SK-N-MC (cell line): ENCODE results near the gene FDPS.
"Not testable (repeated sequence)": the region's sequence is repeated elsewhere in the genome, so short reads cannot be mapped to it uniquely, and the experiment has no call there.

Experiments
- DNase-seq: peaks from one replicate; pipeline ENCODE4 v3.0.0-alpha.2; 2011; ENCODE audit warnings: low read depth, low spot score
- H3K27ac ChIP-seq: fragments of 200-600 bp; sonication (generic); 2 replicates; pipeline ENCODE4 v1.5.1; 2016; ENCODE audit warnings: mixed run types
- H3K36me3 ChIP-seq: fragments of 200-600 bp; sonication (generic); 2 replicates; pipeline ENCODE4 v1.6.1; 2017; ENCODE audit warnings: antibody characterized with exemption, low read length, mixed read lengths; ENCODE audit not compliant: insufficient read depth
- H3K4me3 ChIP-seq: fragments of 200-600 bp; sonication (generic); 2 replicates; pipeline ENCODE4 v1.5.1; 2016
- H3K9ac ChIP-seq: fragments of 200-600 bp; sonication (generic); 2 replicates; pipeline ENCODE4 v1.8.0; 2017; ENCODE audit warnings: mixed run types, mixed read lengths; ENCODE audit not compliant: insufficient read length
- H3K9me3 ChIP-seq: fragments of 200-600 bp; sonication (generic); 2 replicates; pipeline ENCODE4 v1.6.1; 2017; ENCODE audit warnings: low read depth, mild to moderate bottlenecking, antibody characterized with exemption, low read length, moderate library complexity, mixed read lengths
- EZH2 ChIP-seq: fragments of 200-600 bp; sonication (generic); IDR thresholded peaks from one replicate; pipeline ENCODE4 v1.6.1; 2017; ENCODE audit warnings: antibody characterized with exemption
- FOXP2 ChIP-seq: optimal IDR thresholded peaks from 2 replicates; pipeline ENCODE3; 2011; ENCODE audit warnings: mild to moderate bottlenecking, moderate library complexity; ENCODE audit not compliant: insufficient read depth; ENCODE audit errors: extremely low read length, control extremely low read depth
- POLR2AphosphoS5 ChIP-seq: IDR thresholded peaks from 2 replicates; pipeline ENCODE4 v1.6.1; 2012; ENCODE audit warnings: mild to moderate bottlenecking, low read depth, low read length, borderline replicate concordance

FDPS gene

DNA sequence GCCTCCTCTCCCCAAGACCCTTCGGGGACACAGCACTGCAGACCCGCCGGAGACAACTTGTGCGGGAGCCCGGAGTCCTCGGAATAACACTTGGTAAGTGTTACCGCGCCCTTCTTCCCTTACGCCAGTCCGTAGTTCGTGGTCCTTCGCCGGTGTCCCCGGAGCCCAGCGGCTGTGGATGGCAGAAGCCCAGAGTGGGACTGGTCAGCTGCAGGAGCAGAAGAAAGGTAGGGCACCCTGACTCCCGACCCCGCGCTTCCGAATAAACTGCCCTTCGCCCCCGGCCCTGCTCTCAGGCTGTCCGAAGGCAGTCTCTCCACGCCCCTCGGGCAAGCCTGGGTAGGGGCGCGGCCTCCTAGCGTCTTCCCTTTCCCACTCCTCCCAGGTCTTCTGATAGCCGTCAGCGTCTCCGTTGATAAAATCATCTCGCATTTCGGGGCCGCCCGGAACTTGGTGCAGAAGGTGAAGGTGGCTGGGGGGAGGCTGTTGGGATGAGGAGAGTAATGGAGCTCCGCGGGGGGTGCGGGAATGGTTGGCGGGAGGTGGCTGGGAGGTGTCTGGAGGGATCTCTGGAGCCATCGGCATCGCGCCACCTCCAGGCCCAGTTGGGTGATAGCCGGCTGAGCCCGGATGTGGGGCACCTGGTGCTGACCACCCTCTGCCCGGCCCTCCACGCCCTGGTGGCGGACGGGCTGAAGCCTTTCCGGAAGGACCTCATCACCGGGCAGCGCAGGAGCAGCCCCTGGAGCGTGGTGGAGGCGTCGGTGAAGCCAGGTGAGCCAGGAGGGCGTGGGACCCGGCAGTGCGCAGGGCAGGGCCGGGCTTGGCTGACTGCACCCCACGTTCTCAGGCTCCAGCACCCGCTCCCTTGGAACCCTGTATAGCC, 16.3 kb downstream of the FDPS start:
- peaks cover 3% of the 10 kb centered on the region; the same call in 1 of the 2 replicates for H3K36me3 ChIP-seq
- DNase-seq = no peak
- no peak overlapping the region for H3K27ac ChIP-seq
- peak overlapping the region; percentile 82 for H3K9ac ChIP-seq
- peak overlapping the region; percentile 84 for H3K4me3 ChIP-seq
- no peaks in the 10 kb centered on the region for H3K9me3 ChIP-seq
- TF ChIP-seq FOXP2 (no peak), POLR2AphosphoS5 (no peak), EZH2 (no peak)

DNA sequence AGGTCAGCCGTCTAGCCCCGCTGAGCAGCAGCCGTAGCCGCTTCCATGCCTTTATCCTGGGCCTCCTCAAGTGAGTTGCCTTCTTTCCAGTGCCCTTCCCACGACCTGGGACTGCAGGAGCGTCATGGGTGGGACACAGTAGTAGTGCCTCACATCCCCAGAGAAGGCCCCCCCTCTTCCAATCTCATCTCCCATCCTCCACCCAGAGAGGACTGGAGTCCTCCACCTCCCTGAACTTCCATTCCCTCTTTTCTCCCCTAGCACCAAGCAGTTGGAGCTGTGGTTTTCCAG, 16.9 kb downstream of the FDPS start:
- TF ChIP-seq POLR2AphosphoS5 = no peak
- no peak for TF ChIP-seq FOXP2
- no peak for TF ChIP-seq EZH2
- H3K4me3 ChIP-seq = peak overlapping the region; percentile 84; the same call in 1 of the 2 replicates
- DNase-seq = no peak
- H3K27ac ChIP-seq = no peak overlapping the region
- no peak overlapping the region for H3K9ac ChIP-seq
- H3K36me3 ChIP-seq = peaks cover 9% of the 10 kb centered on the region
- no peaks in the 10 kb centered on the region for H3K9me3 ChIP-seq

GRCh38 chr1:155326020-155326526, 17.4 kb downstream of the FDPS start:
- Histone ChIP-seq H3K9ac (no peak overlapping the region), H3K27ac (no peak overlapping the region), H3K36me3 (peaks cover 14% of the 10 kb centered on the region), H3K9me3 (no peaks in the 10 kb centered on the region), H3K4me3 (no peak overlapping the region)
- no peak for TF ChIP-seq EZH2
- no peak; the same call in 1 of the 2 replicates for TF ChIP-seq POLR2AphosphoS5
- no peak for TF ChIP-seq FOXP2
- no peak for DNase-seq

- Histone ChIP-seq H3K9ac (no peak overlapping the region), H3K4me3 (no peak overlapping the region), H3K36me3 (peaks cover 17% of the 10 kb centered on the region), H3K27ac (no peak overlapping the region; the same call in 1 of the 2 replicates), H3K9me3 (no peaks in the 10 kb centered on the region)
- DNase-seq = no peak
- no peak for TF ChIP-seq POLR2AphosphoS5
- no peak for TF ChIP-seq FOXP2
- no peak for TF ChIP-seq EZH2
These were observed 18.0 kb downstream of the FDPS start for GRCh38 chr1:155326631-155327037.

DNA sequence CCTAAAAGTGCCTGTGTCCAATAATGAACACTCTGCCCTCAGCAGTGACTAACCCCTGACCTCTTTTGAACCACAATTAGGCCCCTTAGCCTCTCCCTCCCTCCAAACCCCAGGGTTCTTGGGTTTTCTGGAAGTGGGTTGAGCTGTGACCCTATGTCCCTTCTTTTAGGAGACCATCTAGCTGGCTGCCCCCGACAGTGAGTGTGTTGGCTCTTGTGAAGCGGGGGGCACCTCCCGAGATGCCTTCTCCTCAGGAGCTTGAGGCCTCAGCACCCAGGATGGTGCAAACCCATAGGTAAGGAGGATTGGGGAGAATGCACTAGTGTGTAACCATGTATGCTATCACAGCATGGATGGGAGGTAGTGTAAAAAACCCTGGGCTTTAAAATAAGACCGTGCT, 19.3 kb downstream of the FDPS start:
- H3K4me3 ChIP-seq = no peak overlapping the region
- TF ChIP-seq FOXP2 (no peak), EZH2 (no peak), POLR2AphosphoS5 (no peak)
- H3K9me3 ChIP-seq = no peaks in the 10 kb centered on the region
- peaks cover 17% of the 10 kb centered on the region for H3K36me3 ChIP-seq
- H3K9ac ChIP-seq = no peak overlapping the region
- H3K27ac ChIP-seq = no peak overlapping the region; the same call in 1 of the 2 replicates
- DNase-seq = no peak

DNA sequence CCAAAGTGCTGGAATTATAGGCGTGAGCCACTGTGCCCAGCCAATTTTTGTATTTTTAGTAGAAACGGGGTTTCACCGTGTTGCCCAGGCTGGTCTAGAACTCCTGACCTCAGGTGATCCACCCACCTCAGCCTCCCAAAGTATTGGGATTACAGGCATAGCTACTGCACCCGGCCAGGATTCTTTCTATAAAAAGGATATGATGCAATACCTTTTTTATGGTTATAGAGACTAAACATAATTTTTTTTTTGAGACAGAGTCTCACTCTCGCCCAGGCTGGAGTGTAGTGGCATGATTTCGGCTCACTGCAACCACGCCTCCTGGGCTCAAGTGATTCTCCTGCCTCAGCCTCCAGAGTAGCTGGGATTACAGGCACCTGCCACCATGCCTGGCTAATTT, 20.2 kb downstream of the FDPS start:
- peaks cover 24% of the 10 kb centered on the region for H3K36me3 ChIP-seq
- H3K4me3 ChIP-seq, H3K9me3 ChIP-seq, H3K9ac ChIP-seq, DNase-seq: not testable (repeated sequence)
- peak overlapping the region; percentile 19; the same call in 1 of the 2 replicates for H3K27ac ChIP-seq

DNA sequence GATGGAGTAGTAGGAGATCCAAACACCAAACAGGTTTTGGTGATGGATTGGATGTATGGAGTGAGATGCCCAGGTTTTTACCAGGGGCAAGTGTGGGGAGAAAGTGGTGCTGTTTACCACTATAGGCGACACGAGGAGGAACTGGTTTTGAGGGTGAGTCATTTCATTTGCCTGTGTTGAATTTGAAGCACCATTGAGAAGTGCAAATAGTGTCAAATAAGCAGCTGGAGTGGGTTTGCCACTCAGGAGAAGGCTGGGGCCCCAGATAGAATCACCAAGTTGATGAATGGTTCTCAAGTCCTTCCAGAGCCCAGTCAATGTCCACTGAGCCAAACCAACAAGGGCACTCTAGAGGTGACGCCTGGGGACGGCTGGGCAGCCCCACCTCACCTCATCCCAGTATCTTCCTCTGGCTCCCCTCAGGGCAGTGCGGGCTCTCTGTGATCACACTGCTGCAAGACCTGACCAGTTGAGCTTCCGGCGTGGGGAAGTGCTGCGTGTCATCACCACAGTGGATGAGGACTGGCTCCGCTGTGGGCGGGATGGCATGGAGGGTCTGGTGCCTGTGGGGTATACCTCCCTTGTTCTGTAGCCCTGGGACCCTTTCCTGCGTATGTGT, 21.4 kb downstream of the FDPS start:
- H3K9ac ChIP-seq = no peak overlapping the region
- DNase-seq = no peak
- no peak overlapping the region for H3K27ac ChIP-seq
- H3K36me3 ChIP-seq = peaks cover 31% of the 10 kb centered on the region
- H3K9me3 ChIP-seq = no peaks in the 10 kb centered on the region
- TF ChIP-seq POLR2AphosphoS5 (no peak), EZH2 (no peak), FOXP2 (no peak)
- no peak overlapping the region for H3K4me3 ChIP-seq

DNA sequence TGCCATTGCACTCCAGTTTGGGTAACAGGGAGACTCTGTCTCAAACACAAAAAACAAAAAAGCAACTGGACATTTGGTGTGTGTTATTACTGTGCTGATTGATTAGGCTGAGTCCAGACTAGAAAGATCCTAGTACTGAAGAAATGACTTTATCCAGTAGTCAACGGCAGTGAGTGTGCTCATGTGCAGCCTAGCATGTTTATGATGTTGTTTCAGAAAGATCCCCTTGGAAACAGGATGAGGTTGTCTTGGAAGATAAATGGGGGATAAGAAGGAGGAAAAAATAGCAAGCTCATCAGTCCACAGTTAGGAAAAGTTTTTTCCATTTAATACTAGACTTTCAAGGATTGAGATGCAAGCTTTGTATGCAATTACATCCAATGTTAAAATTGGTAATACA, 26.3 kb downstream of the FDPS start:
- Histone ChIP-seq H3K9me3 (no peaks in the 10 kb centered on the region), H3K27ac (no peak overlapping the region), H3K9ac (no peak overlapping the region), H3K4me3 (no peak overlapping the region), H3K36me3 (peaks cover 69% of the 10 kb centered on the region)
- no peak for TF ChIP-seq EZH2
- no peak for TF ChIP-seq FOXP2
- TF ChIP-seq POLR2AphosphoS5 = no peak
- DNase-seq = no peak
